Spleen (tissue), 11 donors: ENCODE data around the gene REV3L. TPM values are rescaled to one million over a fixed set of nuclear protein-coding genes. Genes with fewer than 3 reads are reported as not detected.

Source experiments
- DNase-seq: peaks from one replicate; pipeline ENCODE4 v3.0.0-alpha.2; 2020
- H3K27ac ChIP-seq, 8 donors: fragments of 200-600 bp; sonication (generic) in 7 of 8; 1 replicate in 4 of 8; 2 replicates in 4 of 8; pipeline versions ENCODE4 v1.5.0 to v1.8.0; 2016 to 2021; ENCODE audit warnings: inconsistent platforms in 4 of 8, mild to moderate bottlenecking in 4 of 8, moderate library complexity in 1 of 8
- H3K27me3 ChIP-seq, 7 donors: fragments of 200-600 bp; sonication (generic) in 6 of 7; replicated peaks in 1 of 7; 1 replicate in 4 of 7; 2 replicates in 3 of 7; pipeline versions ENCODE4 v1.5.0 to v1.8.0; 2016 to 2021; ENCODE audit warnings: inconsistent platforms in 3 of 7, mild to moderate bottlenecking in 1 of 7
- H3K36me3 ChIP-seq, 6 donors: fragments of 200-600 bp; sonication (generic) in 5 of 6; 1 replicate in 4 of 6; 2 replicates in 2 of 6; pipeline versions ENCODE4 v1.5.0 to v1.8.0; 2016 to 2021; ENCODE audit warnings: inconsistent platforms in 2 of 6
- H3K4me1 ChIP-seq, 6 donors: fragments of 200-600 bp; sonication (generic) in 5 of 6; 1 replicate in 3 of 6; 2 replicates in 3 of 6; pipeline versions ENCODE4 v1.5.0 to v1.8.0; 2016 to 2021; ENCODE audit warnings: inconsistent platforms in 3 of 6
- H3K4me3 ChIP-seq, 8 donors: fragments of 200-600 bp; sonication (generic) in 7 of 8; 1 replicate in 4 of 8; 2 replicates in 4 of 8; pipeline versions ENCODE4 v1.5.0 to v1.8.0; 2016 to 2021; ENCODE audit warnings: inconsistent platforms in 4 of 8, mild to moderate bottlenecking in 4 of 8, moderate library complexity in 2 of 8
- H3K9me3 ChIP-seq, 8 donors: fragments of 200-600 bp; sonication (generic) in 7 of 8; 1 replicate in 4 of 8; 2 replicates in 4 of 8; pipeline versions ENCODE4 v1.5.0 to v1.8.0; 2016 to 2021; ENCODE audit warnings: inconsistent platforms in 4 of 8
- POLR2A ChIP-seq, 3 donors: fragments of 450-650 bp; IDR thresholded peaks; one replicate each; pipeline ENCODE4 v1.5.1; 2017; ENCODE audit warnings: antibody characterized with exemption in 3 of 3, mild to moderate bottlenecking in 1 of 3
- POLR2AphosphoS5 ChIP-seq, 3 donors: sonication (generic); formaldehyde crosslinking; IDR thresholded peaks; one replicate each; pipeline ENCODE4 v1.5.1; 2017; ENCODE audit warnings: antibody characterized with exemption in 3 of 3
- WGBS, 5 donors: extraction: QIAGEN DNeasy Blood & Tissue Kit in 3 of 5; methylation state at CpG; one replicate each; pipeline versions ENCODE4 v1.1.5 to v1.1.7; 2013 to 2018; 5-methylcytosine and 5-hydroxymethylcytosine counted together
- intact Hi-C: fragments of 100-400 bp; cut with DNase I; formaldehyde crosslinking; loops from one replicate; pipeline ENCODE4 v1.15.0; 2023; ENCODE audit warnings: low total_unique reads
- polyA plus RNA-seq, 3 donors: library from polyadenylated mRNA; stranded (reverse); fragments of 200-250 nt; gene quantifications; one replicate each; pipeline ENCODE4 v1.2.1, GENCODE V29; 2013
- total RNA-seq, 7 donors: library from RNA; depleted of rRNA in 3 of 7; stranded (reverse); fragments of >200 nt in 3 of 7; fragmentation: NEBNext Ultra II Directional in 4 of 7; extraction: Animal tissue kit (Norgen Biotek cat#: 25700) in 4 of 7; gene quantifications; one replicate each; pipeline versions ENCODE4 v1.1.0 to v1.2.1, GENCODE V29; 2016 to 2021
- TF ChIP-seq, protein P1 (sequence below), 11 experiments: fragments of 200-600 bp in 7 of 11; fragments of 450-650 bp in 4 of 11; sonication (generic) in 4 of 11; IDR thresholded peaks in 8 of 11; conservative IDR thresholded peaks in 3 of 11; 1 replicate in 7 of 11; 2 replicates in 4 of 11; pipeline versions ENCODE4 v1.4.0 to v1.8.0; 2016 to 2021; ENCODE audit warnings: antibody characterized with exemption in 11 of 11, inconsistent platforms in 4 of 11, mild to moderate bottlenecking in 1 of 11
- donor health status: healthy with polysubstance abuse.
- donor health status: DM: no; HTN: no; CAD: no; lungs with moderate emphysema.
- donor health status: DM: no; HTN: no; CAD: no.
- donor health status: Bipolar disorder and iron deficiency.
- donor health status: healthy.
- donor health status: DM: no; HTN: no; CAD: no.
- donor health status: DM: yes; HTN: yes; CAD: no.

Gene REV3L
- total and polyA plus RNA-seq, 10 donors: 7.7 to 60.9 (median 29.8) TPM

DNA sequence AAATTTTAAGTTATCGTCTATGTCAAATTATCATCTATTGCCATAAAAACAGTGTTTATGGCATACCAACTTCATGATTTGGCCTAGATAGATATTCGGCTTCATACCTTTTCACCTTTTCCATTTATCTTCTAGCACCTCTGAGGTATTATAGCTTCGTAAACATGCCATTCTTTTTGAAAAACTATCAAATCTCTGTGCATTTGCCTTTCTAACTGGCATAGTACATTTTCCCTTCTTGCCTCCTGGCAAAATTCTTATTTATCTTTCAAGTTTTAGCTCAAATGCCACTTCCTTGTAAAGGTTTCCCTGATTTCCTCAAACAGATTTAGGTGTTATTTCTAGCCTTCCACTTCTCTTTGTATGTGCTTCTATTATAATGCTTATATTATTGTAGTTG, 7.0 kb upstream of the REV3L start:
- intact Hi-C loops: no loop called here
- WGBS, 5 donors: 83 to 99% (median 96%) methylated on average over 3 of the region's 3 CpGs
- Histone ChIP-seq H3K36me3 (peaks cover 0 to 4% (median 0%) of the 10 kb centered on the region in 6 donors), H3K27me3 (no peaks in the 10 kb centered on the region), H3K9me3 (no peaks in the 10 kb centered on the region), H3K4me1 (peaks cover 4 to 39% (median 23%) of the 10 kb centered on the region in 6 donors), H3K4me3 (no peak overlapping the region), H3K27ac (no peak overlapping the region)
- no peak for DNase-seq
- TF ChIP-seq, protein P1, sequence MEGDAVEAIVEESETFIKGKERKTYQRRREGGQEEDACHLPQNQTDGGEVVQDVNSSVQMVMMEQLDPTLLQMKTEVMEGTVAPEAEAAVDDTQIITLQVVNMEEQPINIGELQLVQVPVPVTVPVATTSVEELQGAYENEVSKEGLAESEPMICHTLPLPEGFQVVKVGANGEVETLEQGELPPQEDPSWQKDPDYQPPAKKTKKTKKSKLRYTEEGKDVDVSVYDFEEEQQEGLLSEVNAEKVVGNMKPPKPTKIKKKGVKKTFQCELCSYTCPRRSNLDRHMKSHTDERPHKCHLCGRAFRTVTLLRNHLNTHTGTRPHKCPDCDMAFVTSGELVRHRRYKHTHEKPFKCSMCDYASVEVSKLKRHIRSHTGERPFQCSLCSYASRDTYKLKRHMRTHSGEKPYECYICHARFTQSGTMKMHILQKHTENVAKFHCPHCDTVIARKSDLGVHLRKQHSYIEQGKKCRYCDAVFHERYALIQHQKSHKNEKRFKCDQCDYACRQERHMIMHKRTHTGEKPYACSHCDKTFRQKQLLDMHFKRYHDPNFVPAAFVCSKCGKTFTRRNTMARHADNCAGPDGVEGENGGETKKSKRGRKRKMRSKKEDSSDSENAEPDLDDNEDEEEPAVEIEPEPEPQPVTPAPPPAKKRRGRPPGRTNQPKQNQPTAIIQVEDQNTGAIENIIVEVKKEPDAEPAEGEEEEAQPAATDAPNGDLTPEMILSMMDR (IDR thresholded peaks at IDR 0.05 in 8 of 11, conservative IDR thresholded peaks at IDR 0.05 in 3 of 11): no peak
- no peak for TF ChIP-seq POLR2A (IDR thresholded peaks at IDR 0.05)
- TF ChIP-seq POLR2AphosphoS5 (IDR thresholded peaks at IDR 0.05): no peak

GRCh38 chr6:111487661-111488060, 4.6 kb upstream of the REV3L start:
- H3K4me3 ChIP-seq: peak overlapping the region in 1 of 8 donors; percentile 3
- TF ChIP-seq, protein P1 (IDR thresholded peaks at IDR 0.05 in 8 of 11, conservative IDR thresholded peaks at IDR 0.05 in 3 of 11): no peak
- TF ChIP-seq POLR2A (IDR thresholded peaks at IDR 0.05) (no peak), POLR2AphosphoS5 (IDR thresholded peaks at IDR 0.05) (no peak)
- no peak for DNase-seq
- intact Hi-C loops: loop anchor here (5.0 kb wide), 1 partner anchor 115 kb away; no protein-coding TSS in a partner anchor
- H3K36me3 ChIP-seq: peaks cover 0 to 4% (median 0%) of the 10 kb centered on the region in 6 donors
- H3K27me3 ChIP-seq: no peaks in the 10 kb centered on the region
- WGBS, 5 donors: 23 to 72% (median 37%) methylated on average over 1 of the region's 1 CpG
- H3K4me1 ChIP-seq: peaks cover 10 to 44% (median 32%) of the 10 kb centered on the region in 6 donors
- H3K27ac ChIP-seq: peak overlapping the region in 7 of 8 donors; percentile 29 to 73 (median 67)
- no peaks in the 10 kb centered on the region for H3K9me3 ChIP-seq

GRCh38 chr6:111486921-111487320, 3.9 kb upstream of the REV3L start:
- WGBS, 5 donors: 88 to 96% (median 93%) methylated on average over 1 of the region's 1 CpG
- Histone ChIP-seq H3K27ac (peak overlapping the region in 6 of 8 donors; percentile 47 to 73 (median 68)), H3K4me1 (peaks cover 10 to 45% (median 33%) of the 10 kb centered on the region in 6 donors), H3K4me3 (no peak overlapping the region), H3K9me3 (no peaks in the 10 kb centered on the region), H3K36me3 (peaks cover 0 to 4% (median 0%) of the 10 kb centered on the region in 6 donors), H3K27me3 (no peaks in the 10 kb centered on the region)
- TF ChIP-seq, protein P1 (IDR thresholded peaks at IDR 0.05 in 8 of 11, conservative IDR thresholded peaks at IDR 0.05 in 3 of 11): no peak
- TF ChIP-seq POLR2A (IDR thresholded peaks at IDR 0.05) (no peak), POLR2AphosphoS5 (IDR thresholded peaks at IDR 0.05) (no peak)
- intact Hi-C loops: loop anchor here (5.0 kb wide), 1 partner anchor 115 kb away; no protein-coding TSS in a partner anchor
- DNase-seq: no peak

GRCh38 chr6:111486475-111486874, 3.5 kb upstream of the REV3L start:
- no peak for DNase-seq
- no peaks in the 10 kb centered on the region for H3K9me3 ChIP-seq
- no peak overlapping the region for H3K4me3 ChIP-seq
- peak overlapping the region in 6 of 8 donors; percentile 47 to 73 (median 68) for H3K27ac ChIP-seq
- peaks cover 0 to 4% (median 0%) of the 10 kb centered on the region in 6 donors for H3K36me3 ChIP-seq
- peaks cover 13 to 50% (median 37%) of the 10 kb centered on the region in 6 donors for H3K4me1 ChIP-seq
- WGBS, 5 donors: 74 to 94% (median 83%) methylated on average over 2 of the region's 2 CpGs
- no peaks in the 10 kb centered on the region for H3K27me3 ChIP-seq
- TF ChIP-seq POLR2AphosphoS5 (IDR thresholded peaks at IDR 0.05): no peak
- TF ChIP-seq, protein P1 (IDR thresholded peaks at IDR 0.05 in 8 of 11, conservative IDR thresholded peaks at IDR 0.05 in 3 of 11): no peak
- intact Hi-C loops: loop anchor here (5.0 kb wide), 1 partner anchor 116 kb away; no protein-coding TSS in a partner anchor
